ENCODE measurements around the gene SLC10A7.

SLC10A7 gene

DNA sequence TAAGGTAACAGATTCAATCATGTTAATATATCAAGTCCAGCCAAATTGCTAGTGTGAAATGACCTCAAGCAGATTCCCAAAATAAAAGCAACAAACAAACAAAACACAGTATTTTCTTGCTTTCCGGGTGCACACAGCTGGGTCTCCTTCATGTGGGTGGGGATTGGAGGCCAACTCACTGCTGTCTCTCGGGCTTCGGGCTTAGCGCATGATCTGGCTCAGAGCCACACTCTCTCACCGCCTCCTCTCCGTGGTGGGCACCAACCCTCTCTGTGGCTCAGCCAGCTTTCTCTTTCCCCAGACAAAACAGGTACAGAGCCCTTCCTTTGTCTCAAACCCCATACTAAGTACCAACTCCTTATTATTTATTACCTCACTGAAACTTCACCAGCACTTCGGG, 310.3 kb downstream of the SLC10A7 start:
- DNase-seq (ENCODE audit: low read depth) = no peak

DNA sequence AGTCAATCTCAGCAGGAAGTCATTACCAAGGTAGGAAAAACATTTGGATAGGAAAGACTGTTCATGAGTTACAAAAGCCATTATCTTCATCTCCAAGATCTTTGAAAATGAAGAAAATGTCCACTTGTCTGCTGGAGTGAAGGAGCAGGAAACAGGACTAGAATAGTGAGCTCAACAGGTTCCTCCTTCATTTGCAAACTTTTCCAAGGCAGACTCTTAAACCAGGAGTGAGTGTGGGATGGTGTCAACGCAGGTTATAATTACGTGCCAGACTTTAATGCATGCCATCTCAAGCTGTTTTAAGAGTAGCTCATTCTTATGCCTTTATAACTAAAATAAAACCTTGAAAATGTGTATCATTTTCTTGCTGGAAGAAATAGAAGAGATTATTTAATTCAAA, 310.9 kb downstream of the SLC10A7 start:
- DNase-seq (ENCODE audit: low read depth) = no peak

- DNase-seq (ENCODE audit: low read depth) = no peak
Measured at GRCh38 chr4:146207410-146207809, 314.3 kb downstream of the SLC10A7 start.
